HG02981 (cell line): ENCODE data around the gene GRB7.

Experiments used
- ATAC-seq: cut with Tn5 transposase; IDR thresholded peaks from one replicate; pipeline ENCODE4 v1.9.1; 2021; ENCODE audit warnings: mild to moderate bottlenecking, moderate library complexity; ENCODE audit not compliant: unreplicated experiment

The GRB7 gene

GRCh38 chr17:39765766-39766165 is 28.0 kb downstream of the GRB7 start:
- ATAC-seq, result no peak

- ATAC-seq, result no peak
These were observed 29.4 kb downstream of the GRB7 start for GRCh38 chr17:39767147-39767546.

GRCh38 chr17:39769974-39770587 is 32.3 kb downstream of the GRB7 start:
- peak; percentile 62 for ATAC-seq

GRCh38 chr17:39772415-39772814 is 34.7 kb downstream of the GRB7 start:
- no peak for ATAC-seq

- ATAC-seq, result no peak
These were observed 35.5 kb downstream of the GRB7 start for GRCh38 chr17:39772987-39773934.

- ATAC-seq, result no peak
These were observed 36.3 kb downstream of the GRB7 start for GRCh38 chr17:39774047-39774446.

- no peak for ATAC-seq
These were observed 37.3 kb downstream of the GRB7 start for GRCh38 chr17:39775031-39775430.

- ATAC-seq, result no peak
These were observed 38.5 kb downstream of the GRB7 start for GRCh38 chr17:39776252-39776651.

- ATAC-seq, result peak; percentile 43
These were observed 40.0 kb downstream of the GRB7 start for GRCh38 chr17:39777534-39778365.

- no peak for ATAC-seq
These were observed 43.5 kb downstream of the GRB7 start for GRCh38 chr17:39781031-39781860.

GRCh38 chr17:39781861-39782213 is 44.1 kb downstream of the GRB7 start:
- ATAC-seq, result no peak

GRCh38 chr17:39782481-39782880 is 44.7 kb downstream of the GRB7 start:
- ATAC-seq, result no peak

GRCh38 chr17:39782980-39783379 is 45.2 kb downstream of the GRB7 start:
- ATAC-seq, result no peak

- ATAC-seq, result no peak
These were observed 49.3 kb downstream of the GRB7 start for GRCh38 chr17:39787041-39787440.

- no peak for ATAC-seq
These were observed 50.2 kb downstream of the GRB7 start for GRCh38 chr17:39787743-39788484.

GRCh38 chr17:39791111-39791992 is 53.6 kb downstream of the GRB7 start:
- no peak for ATAC-seq

GRCh38 chr17:39792526-39793221 is 54.9 kb downstream of the GRB7 start:
- ATAC-seq, result no peak

- no peak for ATAC-seq
These were observed 55.6 kb downstream of the GRB7 start for GRCh38 chr17:39793301-39793872.
